IMR-90 (cell line): ENCODE data around the gene KLHDC7B. TPM values are rescaled to one million over a fixed set of nuclear protein-coding genes. Genes with fewer than 3 reads are reported as not detected.

Experiments used
- ATAC-seq: fragments of 200-7000 bp; cut with Tn5 transposase; 2 replicates; pipeline ENCODE4 v1.9.1; 2020; ENCODE audit warnings: low read depth, mild to moderate bottlenecking, moderate library complexity
- BruUV-seq: library from RNA; stranded (reverse); fragments of 400-500 nt; replicated peaks from 2 replicates; lab custom pipeline; 2021; lab: Mats Ljungman, UMichigan
- CTCF ChIA-PET: fragments of 300-600 bp; formaldehyde crosslinking; extraction: SDS; loops from one replicate; lab custom pipeline; 2021; ENCODE audit warnings: antibody characterized with exemption; lab: Yijun Ruan, JAX
- POLR2A ChIA-PET: fragments of 300-600 bp; sonication (Branson Sonifier 250); formaldehyde crosslinking; loops from one replicate; lab custom pipeline; 2022; ENCODE audit warnings: antibody characterized with exemption; ENCODE audit not compliant: unreplicated experiment; lab: Charles Lee
- DNase-seq: peaks from one replicate; pipeline ENCODE4 v3.0.0; 2013
- H2AFZ ChIP-seq: replicated peaks from 2 replicates; pipeline ENCODE3; 2013; ENCODE audit warnings: low read length, mild to moderate bottlenecking; ENCODE audit not compliant: poor library complexity
- H2AK5ac ChIP-seq: 2 replicates; pipeline ENCODE4 v1.6.1; 2013; ENCODE audit warnings: low read depth, low read length, inconsistent platforms
- H2AK9ac ChIP-seq: replicated peaks from 2 replicates; pipeline ENCODE3; 2013; ENCODE audit warnings: mild to moderate bottlenecking, low read depth, low read length, moderate library complexity; ENCODE audit not compliant: poor library complexity
- H2BK120ac ChIP-seq: 2 replicates; pipeline ENCODE4 v1.6.1; 2013; ENCODE audit warnings: low read depth, low read length, inconsistent platforms
- H2BK15ac ChIP-seq: 3 replicates; pipeline ENCODE4 v1.6.1; 2013; ENCODE audit warnings: low read depth, low read length, inconsistent platforms
- H2BK20ac ChIP-seq: 2 replicates; pipeline ENCODE4 v1.6.1; 2013; ENCODE audit warnings: low read depth, mild to moderate bottlenecking, inconsistent platforms, low read length, moderate library complexity
- H2BK5ac ChIP-seq: 2 replicates; pipeline ENCODE4 v1.6.1; 2013; ENCODE audit warnings: mild to moderate bottlenecking, low read depth, low read length, inconsistent platforms; ENCODE audit not compliant: poor library complexity, severe bottlenecking
- H3K14ac ChIP-seq: replicated peaks from 2 replicates; pipeline ENCODE4 v1.6.1; 2013; ENCODE audit warnings: low read depth, low read length, inconsistent platforms
- H3K18ac ChIP-seq: 2 replicates; pipeline ENCODE4 v1.6.1; 2013; ENCODE audit warnings: low read depth, low read length, control low read depth
- H3K23ac ChIP-seq: 2 replicates; pipeline ENCODE4 v1.6.1; 2013; ENCODE audit warnings: low read depth, low read length, inconsistent platforms
- H3K27ac ChIP-seq: 2 replicates; pipeline ENCODE4 v1.5.1; 2013; ENCODE audit warnings: mild to moderate bottlenecking, control low read depth, low read length; ENCODE audit not compliant: insufficient read depth
- H3K27me3 ChIP-seq: 2 replicates; pipeline ENCODE4 v1.6.1; 2013; ENCODE audit warnings: low read length; ENCODE audit not compliant: control insufficient read depth, insufficient read depth
- H3K36me3 ChIP-seq: 2 replicates; pipeline ENCODE4 v1.6.1; 2013; ENCODE audit warnings: low read length, mixed read lengths; ENCODE audit not compliant: control insufficient read depth, insufficient read depth
- H3K4ac ChIP-seq: 2 replicates; pipeline ENCODE4 v1.6.1; 2013; ENCODE audit warnings: low read depth, low read length, inconsistent platforms
- H3K4me1 ChIP-seq: 2 replicates; pipeline ENCODE4 v1.6.1; 2013; ENCODE audit warnings: low read length, mixed read lengths; ENCODE audit not compliant: control insufficient read depth, insufficient read depth
- H3K4me2 ChIP-seq: 2 replicates; pipeline ENCODE4 v1.6.1; 2013; ENCODE audit warnings: low read depth, mild to moderate bottlenecking, control low read depth, low read length, moderate library complexity
- H3K4me3 ChIP-seq: 2 replicates; pipeline ENCODE4 v1.5.1; 2013; ENCODE audit warnings: low read depth, mild to moderate bottlenecking, control low read depth, low read length, moderate library complexity; ENCODE audit not compliant: insufficient read depth
- H3K56ac ChIP-seq: 2 replicates; pipeline ENCODE4 v1.6.1; 2013; ENCODE audit warnings: low read length, inconsistent platforms; ENCODE audit not compliant: insufficient read depth; ENCODE audit errors: extremely low read depth
- H3K79me1 ChIP-seq, 2 experiments: 2 replicates each; pipeline ENCODE4 v1.6.1; 2013; ENCODE audit warnings: low read length in 2 of 2, inconsistent platforms in 1 of 2, low read depth in 1 of 2
- H3K9ac ChIP-seq: 2 replicates; pipeline ENCODE4 v1.6.1; 2013; ENCODE audit warnings: low read depth, low read length, control low read depth
- H3K9me1 ChIP-seq: 2 replicates; pipeline ENCODE4 v1.6.1; 2013; ENCODE audit warnings: low read length, inconsistent platforms; ENCODE audit not compliant: insufficient read depth
- H3K9me3 ChIP-seq: 2 replicates; pipeline ENCODE4 v1.6.1; 2013; ENCODE audit warnings: low read length; ENCODE audit not compliant: control insufficient read depth, insufficient read depth
- H4K20me1 ChIP-seq: 2 replicates; pipeline ENCODE4 v1.6.1; 2013; ENCODE audit warnings: low read length, inconsistent platforms; ENCODE audit not compliant: insufficient read depth
- H4K5ac ChIP-seq: 2 replicates; pipeline ENCODE4 v1.6.1; 2013; ENCODE audit warnings: mild to moderate bottlenecking, low read depth, low read length, control low read depth
- H4K8ac ChIP-seq, 2 experiments: 2 replicates each; pipeline ENCODE4 v1.6.1; 2013; ENCODE audit warnings: low read depth in 2 of 2, low read length in 2 of 2, control low read depth in 1 of 2, inconsistent platforms in 1 of 2
- H4K91ac ChIP-seq: 2 replicates; pipeline ENCODE4 v1.6.1; 2013; ENCODE audit warnings: low read depth, low read length, inconsistent platforms; ENCODE audit not compliant: insufficient read depth
- BHLHE40 ChIP-seq: fragments of 150-350 bp; IDR thresholded peaks from 2 replicates; pipeline ENCODE4 v1.6.1; 2016; ENCODE audit warnings: mild to moderate bottlenecking, low read depth, low read length
- CEBPB ChIP-seq: IDR thresholded peaks from 2 replicates; pipeline ENCODE4 v1.6.1; 2012; ENCODE audit warnings: low read depth, low read length, improper control_type of control experiment
- CHD1 ChIP-seq: IDR thresholded peaks from 2 replicates; pipeline ENCODE4 v1.6.1; 2012; ENCODE audit warnings: low read depth, low read length, improper control_type of control experiment
- FOS ChIP-seq: fragments of 150-350 bp; IDR thresholded peaks from 2 replicates; pipeline ENCODE4 v1.6.1; 2016; ENCODE audit warnings: low read depth, low read length
- MAFK ChIP-seq: IDR thresholded peaks from 2 replicates; pipeline ENCODE4 v1.6.1; 2012; ENCODE audit warnings: low read depth, low read length, improper control_type of control experiment
- MAZ ChIP-seq: IDR thresholded peaks from 2 replicates; pipeline ENCODE4 v1.6.1; 2012; ENCODE audit warnings: low read depth, mild to moderate bottlenecking, low read length, improper control_type of control experiment, moderate library complexity, borderline replicate concordance
- MXI1 ChIP-seq: IDR thresholded peaks from 2 replicates; pipeline ENCODE4 v1.6.1; 2012; ENCODE audit warnings: low read depth, mild to moderate bottlenecking, low read length, moderate library complexity, borderline replicate concordance
- NFE2L2 ChIP-seq: fragments of 150-350 bp; IDR thresholded peaks from 2 replicates; pipeline ENCODE4 v1.6.1; 2016; ENCODE audit warnings: low read depth, mild to moderate bottlenecking, low read length
- POLR2A ChIP-seq: IDR thresholded peaks from 2 replicates; pipeline ENCODE4 v1.6.1; 2012; ENCODE audit warnings: mild to moderate bottlenecking, low read depth, low read length
- RAD21 ChIP-seq: IDR thresholded peaks from 2 replicates; pipeline ENCODE4 v1.6.1; 2012; ENCODE audit warnings: low read length, improper control_type of control experiment
- RCOR1 ChIP-seq: IDR thresholded peaks from 2 replicates; pipeline ENCODE4 v1.6.1; 2012; ENCODE audit warnings: mild to moderate bottlenecking, low read length, improper control_type of control experiment; ENCODE audit not compliant: insufficient replicate concordance
- RFX5 ChIP-seq: IDR thresholded peaks from 2 replicates; pipeline ENCODE4 v1.8.0; 2012; ENCODE audit warnings: low read depth, mild to moderate bottlenecking, low read length, moderate library complexity
- SMC3 ChIP-seq: fragments of 150-350 bp; IDR thresholded peaks from 2 replicates; pipeline ENCODE4 v1.6.1; 2016; ENCODE audit warnings: low read depth, mild to moderate bottlenecking, antibody characterized with exemption, low read length, moderate library complexity
- USF2 ChIP-seq: fragments of 150-350 bp; IDR thresholded peaks from 2 replicates; pipeline ENCODE4 v1.6.1; 2017; ENCODE audit warnings: mild to moderate bottlenecking, antibody characterized with exemption, low read length, low read depth
- WGBS, 2 experiments: methylation state at CpG; one replicate each; pipeline versions ENCODE4 v1.1.5 to v1.1.7; 2013; ENCODE audit warnings: missing lambda C conversion rate in 2 of 2; ENCODE audit not compliant: insufficient read length in 1 of 2; ENCODE audit errors: extremely low coverage in 2 of 2; 5-methylcytosine and 5-hydroxymethylcytosine counted together
- dilution Hi-C: fragments of 300-500 bp; cut with HindIII; formaldehyde crosslinking; loops from one replicate; pipeline ENCODE4 v1.14.3; 2018; ENCODE audit warnings: low sequenced_read_pairs; ENCODE audit not compliant: unreplicated experiment
- in situ Hi-C: fragments of 300-500 bp; cut with MboI; formaldehyde crosslinking; loops from 3 replicates; pipeline ENCODE4 v1.14.3; 2019; ENCODE audit warnings: low sequenced_read_pairs, inconsistent platforms, mixed read lengths
- intact Hi-C: fragments of 100-400 bp; cut with micrococcal nuclease; formaldehyde crosslinking; loops from 2 replicates; pipeline ENCODE4 v1.10.0; 2022
- polyA plus RNA-seq, 3 experiments: library from polyadenylated mRNA; depleted of rRNA; stranded (reverse); fragments of >200 nt; gene quantifications; 2 replicates each; pipeline ENCODE4 v1.2.3, GENCODE V29; 2012; ENCODE audit warnings: low replicate concordance in 1 of 3
- total RNA-seq: library from RNA; depleted of rRNA; stranded (reverse); fragments of >200 nt; gene quantifications from 2 replicates; pipeline ENCODE4 v1.2.3, GENCODE V29; 2012
- TF ChIP-seq, protein P1 (sequence below): conservative IDR thresholded peaks from 2 replicates; pipeline ENCODE4 v1.5.1; 2012; ENCODE audit warnings: mild to moderate bottlenecking, low read depth, low read length, improper control_type of control experiment
- TF ChIP-seq, protein P2 (sequence below): fragments of 150-350 bp; IDR thresholded peaks from 2 replicates; pipeline ENCODE4 v1.6.1; 2016; ENCODE audit warnings: low read depth, mild to moderate bottlenecking, low read length, moderate library complexity, borderline replicate concordance

KLHDC7B gene
- total and polyA plus RNA-seq, 2 of the 4 experiments (the other 2 are of a cell fraction): 0.05 TPM; not detected in 1

DNA sequence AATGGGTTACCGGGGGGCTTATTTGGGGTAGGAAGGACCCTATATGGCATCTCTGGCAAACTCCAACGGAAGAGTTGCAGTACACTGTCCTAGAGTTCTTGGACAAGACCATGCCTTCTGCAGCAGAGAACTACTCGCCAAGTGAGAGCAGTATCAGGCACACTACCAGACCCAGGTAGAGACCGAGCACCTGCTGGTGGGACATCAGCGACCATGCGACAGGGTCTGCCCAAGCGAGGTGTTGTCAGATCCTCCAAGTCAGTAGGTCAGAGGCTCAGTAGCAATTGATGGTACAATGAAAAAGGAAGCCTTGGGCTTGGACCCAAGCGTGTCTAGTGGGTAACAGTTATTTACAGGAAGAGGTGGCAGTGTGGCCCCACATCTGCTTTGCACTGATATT lies 40.1 kb downstream of the KLHDC7B start:
- H4K91ac ChIP-seq: no peak overlapping the region
- 0 out of 2 replicates have a peak, but pooled peaks cover 2% of the 10 kb centered on the region for H3K9me3 ChIP-seq
- POLR2A ChIA-PET: no interaction called here
- H2AFZ ChIP-seq: no peak overlapping the region
- no peak overlapping the region for H3K18ac ChIP-seq
- peaks cover 12% of the 10 kb centered on the region; the same call in 1 of the 2 replicates for H3K9me1 ChIP-seq
- ATAC-seq (no peak), DNase-seq (no peak)
- H4K8ac ChIP-seq: no peak overlapping the region
- H3K4me1 ChIP-seq: peaks cover 4% of the 10 kb centered on the region; the same call in 1 of the 2 replicates
- no peak overlapping the region for H4K5ac ChIP-seq
- peaks cover 2% of the 10 kb centered on the region; the same call in 1 of the 2 replicates for H3K36me3 ChIP-seq
- in situ Hi-C loops: no loop called here
- H2AK9ac ChIP-seq: no peak overlapping the region
- no peak overlapping the region for H3K9ac ChIP-seq
- no peak overlapping the region for H2BK5ac ChIP-seq
- no peak overlapping the region for H2AK5ac ChIP-seq
- BruUV-seq: no TSS peak
- H2BK20ac ChIP-seq: no peak overlapping the region
- no peak overlapping the region for H3K4me3 ChIP-seq
- H3K14ac ChIP-seq: no peak overlapping the region
- H3K56ac ChIP-seq: no peak overlapping the region
- peaks cover 2% of the 10 kb centered on the region; the same call in 1 of the 2 replicates for H3K27me3 ChIP-seq
- peaks cover 18 to 25% of the 10 kb centered on the region in 2 experiments for H3K79me1 ChIP-seq
- WGBS, 2 experiments: 90% methylated on average over 5 of the region's 8 CpGs; no CpG with 5 or more reads in 1 of the 2 experiments
- dilution Hi-C loops: no loop called here
- no peak for TF ChIP-seq POLR2A
- TF ChIP-seq MAFK: no peak
- TF ChIP-seq CHD1: no peak
- no peak for TF ChIP-seq SMC3
- TF ChIP-seq BHLHE40: no peak
- TF ChIP-seq MXI1: no peak
- no peak for TF ChIP-seq RCOR1
- TF ChIP-seq RFX5: no peak
- TF ChIP-seq CEBPB: no peak
- TF ChIP-seq, protein P1, sequence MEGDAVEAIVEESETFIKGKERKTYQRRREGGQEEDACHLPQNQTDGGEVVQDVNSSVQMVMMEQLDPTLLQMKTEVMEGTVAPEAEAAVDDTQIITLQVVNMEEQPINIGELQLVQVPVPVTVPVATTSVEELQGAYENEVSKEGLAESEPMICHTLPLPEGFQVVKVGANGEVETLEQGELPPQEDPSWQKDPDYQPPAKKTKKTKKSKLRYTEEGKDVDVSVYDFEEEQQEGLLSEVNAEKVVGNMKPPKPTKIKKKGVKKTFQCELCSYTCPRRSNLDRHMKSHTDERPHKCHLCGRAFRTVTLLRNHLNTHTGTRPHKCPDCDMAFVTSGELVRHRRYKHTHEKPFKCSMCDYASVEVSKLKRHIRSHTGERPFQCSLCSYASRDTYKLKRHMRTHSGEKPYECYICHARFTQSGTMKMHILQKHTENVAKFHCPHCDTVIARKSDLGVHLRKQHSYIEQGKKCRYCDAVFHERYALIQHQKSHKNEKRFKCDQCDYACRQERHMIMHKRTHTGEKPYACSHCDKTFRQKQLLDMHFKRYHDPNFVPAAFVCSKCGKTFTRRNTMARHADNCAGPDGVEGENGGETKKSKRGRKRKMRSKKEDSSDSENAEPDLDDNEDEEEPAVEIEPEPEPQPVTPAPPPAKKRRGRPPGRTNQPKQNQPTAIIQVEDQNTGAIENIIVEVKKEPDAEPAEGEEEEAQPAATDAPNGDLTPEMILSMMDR: no peak
- TF ChIP-seq NFE2L2: no peak
- TF ChIP-seq RAD21: no peak
- no peak for TF ChIP-seq MAZ
- no peak for TF ChIP-seq USF2
- TF ChIP-seq, protein P2, sequence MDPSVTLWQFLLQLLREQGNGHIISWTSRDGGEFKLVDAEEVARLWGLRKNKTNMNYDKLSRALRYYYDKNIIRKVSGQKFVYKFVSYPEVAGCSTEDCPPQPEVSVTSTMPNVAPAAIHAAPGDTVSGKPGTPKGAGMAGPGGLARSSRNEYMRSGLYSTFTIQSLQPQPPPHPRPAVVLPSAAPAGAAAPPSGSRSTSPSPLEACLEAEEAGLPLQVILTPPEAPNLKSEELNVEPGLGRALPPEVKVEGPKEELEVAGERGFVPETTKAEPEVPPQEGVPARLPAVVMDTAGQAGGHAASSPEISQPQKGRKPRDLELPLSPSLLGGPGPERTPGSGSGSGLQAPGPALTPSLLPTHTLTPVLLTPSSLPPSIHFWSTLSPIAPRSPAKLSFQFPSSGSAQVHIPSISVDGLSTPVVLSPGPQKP: no peak
- TF ChIP-seq FOS: no peak
- intact Hi-C loops: no loop called here
- no peak overlapping the region for H3K4ac ChIP-seq
- CTCF ChIA-PET: interaction anchor here (0.6 kb wide), 1 partner anchor 46 kb away, joined by 4 read pairs; no protein-coding TSS in a partner anchor
- no peak overlapping the region for H3K23ac ChIP-seq
- H4K20me1 ChIP-seq: no peaks in the 10 kb centered on the region; the same call in 1 of the 2 replicates
- no peak overlapping the region for H2BK15ac ChIP-seq
- H2BK120ac ChIP-seq: no peak overlapping the region
- H3K27ac ChIP-seq: no peak overlapping the region
- H3K4me2 ChIP-seq: no peak overlapping the region
